Small intestine (tissue), 7 donors: ENCODE measurements around the gene METTL26. TPM values are rescaled to one million over a fixed set of nuclear protein-coding genes. Genes with fewer than 3 reads are reported as not detected.
A peak's percentile ranks its signal among the peaks of the same experiment; 100 is the strongest.
"Not testable (repeated sequence)": the region's sequence is repeated elsewhere in the genome, so short reads cannot be mapped to it uniquely, and the experiment has no call there.

Source experiments
- DNase-seq, 2 donors: peaks; one replicate each; pipeline versions ENCODE4 v3.0.0 to v3.0.0-alpha.2; 2013
- FAIRE-seq: peaks from 2 replicates; lab custom pipeline; 2012; peaks lifted over from hg19 to GRCh38; lab: Jason Lieb, UNC
- H3K27ac ChIP-seq, 3 donors: one replicate each; pipeline ENCODE4 v1.5.1; 2013; ENCODE audit warnings: low read length in 2 of 3, mild to moderate bottlenecking in 2 of 3, control low read depth in 1 of 3, inconsistent platforms in 1 of 3, low read depth in 1 of 3, moderate library complexity in 1 of 3
- H3K27me3 ChIP-seq, 3 donors: one replicate each; pipeline ENCODE4 v1.6.1; 2013; ENCODE audit warnings: low read length in 3 of 3, inconsistent platforms in 1 of 3; ENCODE audit not compliant: control insufficient read depth in 3 of 3, insufficient read depth in 3 of 3
- H3K36me3 ChIP-seq, 3 donors: one replicate each; pipeline ENCODE4 v1.6.1; 2013; ENCODE audit warnings: low read length in 3 of 3, inconsistent platforms in 1 of 3, low read depth in 1 of 3, mild to moderate bottlenecking in 1 of 3, moderate library complexity in 1 of 3; ENCODE audit not compliant: control insufficient read depth in 3 of 3, insufficient read depth in 2 of 3
- H3K4me1 ChIP-seq, 3 donors: one replicate each; pipeline ENCODE4 v1.6.1; 2013; ENCODE audit warnings: low read length in 2 of 3, inconsistent platforms in 1 of 3, low read depth in 1 of 3, mild to moderate bottlenecking in 1 of 3, moderate library complexity in 1 of 3; ENCODE audit not compliant: control insufficient read depth in 3 of 3, insufficient read depth in 2 of 3
- H3K4me3 ChIP-seq, 3 donors: one replicate each; pipeline ENCODE4 v1.5.1; 2013; ENCODE audit warnings: low read length in 3 of 3, control low read depth in 1 of 3, inconsistent platforms in 1 of 3, low read depth in 1 of 3, mild to moderate bottlenecking in 1 of 3, moderate library complexity in 1 of 3
- H3K9me3 ChIP-seq, 2 donors: one replicate each; pipeline ENCODE4 v1.6.1; 2013; ENCODE audit warnings: low read depth in 1 of 2, low read length in 1 of 2; ENCODE audit not compliant: control insufficient read depth in 2 of 2, insufficient read depth in 1 of 2
- WGBS, 3 donors: extraction: QIAGEN DNeasy Blood & Tissue Kit; methylation state at CpG; one replicate each; pipeline ENCODE4 v1.1.7; 2013; 5-methylcytosine and 5-hydroxymethylcytosine counted together
- polyA plus RNA-seq, 4 donors: library from polyadenylated mRNA; stranded (reverse) in 3 of 4; unstranded in 1 of 4; fragments of 200-250 nt in 3 of 4; fragments of 120-200 nt in 1 of 4; gene quantifications; one replicate each; pipeline versions ENCODE4 v1.2.1 to v1.2.3, GENCODE V29; 2013
- donor health status: healthy with polysubstance abuse.
- donor health status: control.
- donor health status: control.
- donor health status: Bipolar disorder and iron deficiency.
- donor health status: healthy.

METTL26 gene
- polyA plus RNA-seq, 4 donors = 54.4 to 135 (median 113) TPM

GRCh38 chr16:598823-599739 is 37.0 kb downstream of the METTL26 start:
- Histone ChIP-seq H3K36me3 (peaks cover 0 to 72% (median 0%) of the 10 kb centered on the region in 3 donors), H3K4me1 (peaks cover 0 to 9% (median 3%) of the 10 kb centered on the region in 3 donors), H3K27ac (peak overlapping the region in 1 of 3 donors; percentile 8), H3K4me3 (no peak overlapping the region), H3K9me3 (no peaks in the 10 kb centered on the region), H3K27me3 (no peaks in the 10 kb centered on the region)
- WGBS, 3 donors = 89 to 96% (median 89%) methylated on average over 40 to 43 of the region's 43 CpGs
- no peak for FAIRE-seq
- peak in 1 of 2 donors; percentile 61 for DNase-seq

- Histone ChIP-seq H3K36me3 (peaks cover 0 to 74% (median 0%) of the 10 kb centered on the region in 3 donors), H3K4me1 (peaks cover 0 to 22% (median 9%) of the 10 kb centered on the region in 3 donors)
- DNase-seq, H3K9me3 ChIP-seq, H3K4me3 ChIP-seq, H3K27me3 ChIP-seq, FAIRE-seq, H3K27ac ChIP-seq: not testable (repeated sequence)
- 92 to 95% (median 95%) methylated on average over 7 of the region's 7 CpGs for WGBS, 3 donors
Observed at GRCh38 chr16:597655-598054, 38.5 kb downstream of the METTL26 start.

- Histone ChIP-seq H3K36me3 (peaks cover 0 to 78% (median 0%) of the 10 kb centered on the region in 3 donors), H3K4me1 (peaks cover 2 to 31% (median 16%) of the 10 kb centered on the region in 3 donors), H3K27me3 (no peaks in the 10 kb centered on the region), H3K27ac (no peak overlapping the region), H3K9me3 (no peaks in the 10 kb centered on the region), H3K4me3 (no peak overlapping the region)
- peak in 1 of 2 donors; percentile 67 for DNase-seq
- WGBS, 3 donors = 65 to 92% (median 87%) methylated on average over 12 of the region's 12 CpGs
- no peak for FAIRE-seq
Observed at GRCh38 chr16:596736-597060, 39.4 kb downstream of the METTL26 start.

- WGBS, 3 donors = 64 to 85% (median 79%) methylated on average over 34 of the region's 34 CpGs
- DNase-seq (no peak), FAIRE-seq (no peak)
- no peaks in the 10 kb centered on the region for H3K9me3 ChIP-seq
- H3K27me3 ChIP-seq = no peaks in the 10 kb centered on the region
- H3K36me3 ChIP-seq = peaks cover 0 to 74% (median 0%) of the 10 kb centered on the region in 3 donors
- H3K4me1 ChIP-seq = peaks cover 2 to 35% (median 16%) of the 10 kb centered on the region in 3 donors
- H3K4me3 ChIP-seq = no peak overlapping the region
- H3K27ac ChIP-seq = no peak overlapping the region
Observed at GRCh38 chr16:595942-596735, 40.0 kb downstream of the METTL26 start.

GRCh38 chr16:595094-595528 is 41.0 kb downstream of the METTL26 start:
- no peak for FAIRE-seq
- H3K27me3 ChIP-seq = no peaks in the 10 kb centered on the region
- peaks cover 0 to 65% (median 0%) of the 10 kb centered on the region in 3 donors for H3K36me3 ChIP-seq
- no peak overlapping the region for H3K27ac ChIP-seq
- H3K4me3 ChIP-seq = no peak overlapping the region
- no peak for DNase-seq
- 67 to 86% (median 74%) methylated on average over 18 of the region's 18 CpGs for WGBS, 3 donors
- H3K9me3 ChIP-seq = no peaks in the 10 kb centered on the region
- H3K4me1 ChIP-seq = peaks cover 4 to 41% (median 16%) of the 10 kb centered on the region in 3 donors

GRCh38 chr16:593807-594206 is 42.3 kb downstream of the METTL26 start:
- H3K36me3 ChIP-seq = peaks cover 0 to 54% (median 0%) of the 10 kb centered on the region in 3 donors
- no peaks in the 10 kb centered on the region for H3K27me3 ChIP-seq
- DNase-seq = no peak
- H3K27ac ChIP-seq = peak overlapping the region; percentile 92 to 94 (median 93)
- no peaks in the 10 kb centered on the region for H3K9me3 ChIP-seq
- H3K4me1 ChIP-seq = peaks cover 4 to 41% (median 16%) of the 10 kb centered on the region in 3 donors
- 8 to 76% (median 40%) methylated on average over 16 of the region's 16 CpGs for WGBS, 3 donors
- FAIRE-seq = no peak
- H3K4me3 ChIP-seq = peak overlapping the region in 2 of 3 donors; percentile 1 to 31

GRCh38 chr16:593406-593805 is 42.7 kb downstream of the METTL26 start:
- H3K27me3 ChIP-seq = no peaks in the 10 kb centered on the region
- no peak for FAIRE-seq
- peak; percentile 93 to 96 for DNase-seq
- H3K4me3 ChIP-seq = peak overlapping the region in 2 of 3 donors; percentile 1 to 31
- H3K9me3 ChIP-seq = no peaks in the 10 kb centered on the region
- H3K27ac ChIP-seq = peak overlapping the region; percentile 92 to 98 (median 94)
- H3K36me3 ChIP-seq = peaks cover 0 to 50% (median 0%) of the 10 kb centered on the region in 3 donors
- peaks cover 4 to 41% (median 16%) of the 10 kb centered on the region in 3 donors for H3K4me1 ChIP-seq
- WGBS, 3 donors = 20 to 67% (median 39%) methylated on average over 9 of the region's 9 CpGs
